IMR-90 (cell line): Measurements from ENCODE around the gene BYSL.

ENCODE experiments used
- CEBPB ChIP-seq: IDR thresholded peaks from 2 replicates; pipeline ENCODE4 v1.6.1; 2012; ENCODE audit warnings: low read depth, low read length, improper control_type of control experiment
- MXI1 ChIP-seq: IDR thresholded peaks from 2 replicates; pipeline ENCODE4 v1.6.1; 2012; ENCODE audit warnings: low read depth, mild to moderate bottlenecking, low read length, moderate library complexity, borderline replicate concordance
- NFE2L2 ChIP-seq: fragments of 150-350 bp; IDR thresholded peaks from 2 replicates; pipeline ENCODE4 v1.6.1; 2016; ENCODE audit warnings: low read depth, mild to moderate bottlenecking, low read length
- POLR2A ChIP-seq: IDR thresholded peaks from 2 replicates; pipeline ENCODE4 v1.6.1; 2012; ENCODE audit warnings: mild to moderate bottlenecking, low read depth, low read length
- RAD21 ChIP-seq: IDR thresholded peaks from 2 replicates; pipeline ENCODE4 v1.6.1; 2012; ENCODE audit warnings: low read length, improper control_type of control experiment
- RFX5 ChIP-seq: IDR thresholded peaks from 2 replicates; pipeline ENCODE4 v1.8.0; 2012; ENCODE audit warnings: low read depth, mild to moderate bottlenecking, low read length, moderate library complexity
- SMC3 ChIP-seq: fragments of 150-350 bp; IDR thresholded peaks from 2 replicates; pipeline ENCODE4 v1.6.1; 2016; ENCODE audit warnings: low read depth, mild to moderate bottlenecking, antibody characterized with exemption, low read length, moderate library complexity
- TF ChIP-seq, protein P1 (sequence below): conservative IDR thresholded peaks from 2 replicates; pipeline ENCODE4 v1.5.1; 2012; ENCODE audit warnings: mild to moderate bottlenecking, low read depth, low read length, improper control_type of control experiment
- TF ChIP-seq, protein P2 (sequence below): fragments of 150-350 bp; IDR thresholded peaks from 2 replicates; pipeline ENCODE4 v1.6.1; 2017; ENCODE audit warnings: mild to moderate bottlenecking, antibody characterized with exemption, low read length, low read depth
- TF ChIP-seq, protein P3 (sequence below): fragments of 150-350 bp; IDR thresholded peaks from 2 replicates; pipeline ENCODE4 v1.6.1; 2016; ENCODE audit warnings: low read depth, mild to moderate bottlenecking, low read length, moderate library complexity, borderline replicate concordance

DNA sequence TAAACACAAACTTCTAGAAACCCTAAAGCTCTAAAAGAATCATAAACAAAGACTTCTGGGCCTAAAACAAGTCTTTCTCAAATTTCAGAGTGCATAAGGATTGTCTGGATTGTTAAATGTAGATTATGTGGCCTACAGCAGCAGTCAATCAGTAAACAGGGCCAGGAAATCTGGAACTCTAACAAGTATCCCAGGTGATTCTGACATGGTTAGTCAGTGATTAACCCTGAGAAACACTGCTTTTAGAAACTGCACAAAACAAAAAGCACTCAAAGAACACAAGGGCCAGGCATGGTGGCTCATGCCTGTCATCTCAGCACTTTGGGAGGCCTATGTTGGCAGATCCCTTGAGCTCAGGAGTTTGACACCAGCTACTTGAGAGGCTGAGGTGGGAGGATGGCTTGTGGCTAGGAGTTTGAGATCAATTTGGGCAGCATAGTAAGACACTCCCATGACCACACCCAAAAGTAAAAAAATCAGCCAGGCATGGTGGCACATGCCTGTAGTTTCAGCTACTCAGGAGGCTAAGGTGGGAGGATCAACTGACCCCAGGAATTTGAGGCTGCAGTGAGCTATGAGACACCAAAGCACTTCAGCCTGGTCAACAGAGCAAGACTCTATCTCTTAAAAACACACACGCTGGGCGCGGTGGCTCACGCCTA, 6.3 kb upstream of the BYSL start:
- no peak for TF ChIP-seq RFX5
- TF ChIP-seq RAD21, result no peak
- TF ChIP-seq, protein P1, sequence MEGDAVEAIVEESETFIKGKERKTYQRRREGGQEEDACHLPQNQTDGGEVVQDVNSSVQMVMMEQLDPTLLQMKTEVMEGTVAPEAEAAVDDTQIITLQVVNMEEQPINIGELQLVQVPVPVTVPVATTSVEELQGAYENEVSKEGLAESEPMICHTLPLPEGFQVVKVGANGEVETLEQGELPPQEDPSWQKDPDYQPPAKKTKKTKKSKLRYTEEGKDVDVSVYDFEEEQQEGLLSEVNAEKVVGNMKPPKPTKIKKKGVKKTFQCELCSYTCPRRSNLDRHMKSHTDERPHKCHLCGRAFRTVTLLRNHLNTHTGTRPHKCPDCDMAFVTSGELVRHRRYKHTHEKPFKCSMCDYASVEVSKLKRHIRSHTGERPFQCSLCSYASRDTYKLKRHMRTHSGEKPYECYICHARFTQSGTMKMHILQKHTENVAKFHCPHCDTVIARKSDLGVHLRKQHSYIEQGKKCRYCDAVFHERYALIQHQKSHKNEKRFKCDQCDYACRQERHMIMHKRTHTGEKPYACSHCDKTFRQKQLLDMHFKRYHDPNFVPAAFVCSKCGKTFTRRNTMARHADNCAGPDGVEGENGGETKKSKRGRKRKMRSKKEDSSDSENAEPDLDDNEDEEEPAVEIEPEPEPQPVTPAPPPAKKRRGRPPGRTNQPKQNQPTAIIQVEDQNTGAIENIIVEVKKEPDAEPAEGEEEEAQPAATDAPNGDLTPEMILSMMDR, result no peak
- no peak for TF ChIP-seq POLR2A
- no peak for TF ChIP-seq MXI1
- TF ChIP-seq, protein P2, sequence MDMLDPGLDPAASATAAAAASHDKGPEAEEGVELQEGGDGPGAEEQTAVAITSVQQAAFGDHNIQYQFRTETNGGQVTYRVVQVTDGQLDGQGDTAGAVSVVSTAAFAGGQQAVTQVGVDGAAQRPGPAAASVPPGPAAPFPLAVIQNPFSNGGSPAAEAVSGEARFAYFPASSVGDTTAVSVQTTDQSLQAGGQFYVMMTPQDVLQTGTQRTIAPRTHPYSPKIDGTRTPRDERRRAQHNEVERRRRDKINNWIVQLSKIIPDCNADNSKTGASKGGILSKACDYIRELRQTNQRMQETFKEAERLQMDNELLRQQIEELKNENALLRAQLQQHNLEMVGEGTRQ, result no peak
- TF ChIP-seq NFE2L2, result no peak
- TF ChIP-seq, protein P3, sequence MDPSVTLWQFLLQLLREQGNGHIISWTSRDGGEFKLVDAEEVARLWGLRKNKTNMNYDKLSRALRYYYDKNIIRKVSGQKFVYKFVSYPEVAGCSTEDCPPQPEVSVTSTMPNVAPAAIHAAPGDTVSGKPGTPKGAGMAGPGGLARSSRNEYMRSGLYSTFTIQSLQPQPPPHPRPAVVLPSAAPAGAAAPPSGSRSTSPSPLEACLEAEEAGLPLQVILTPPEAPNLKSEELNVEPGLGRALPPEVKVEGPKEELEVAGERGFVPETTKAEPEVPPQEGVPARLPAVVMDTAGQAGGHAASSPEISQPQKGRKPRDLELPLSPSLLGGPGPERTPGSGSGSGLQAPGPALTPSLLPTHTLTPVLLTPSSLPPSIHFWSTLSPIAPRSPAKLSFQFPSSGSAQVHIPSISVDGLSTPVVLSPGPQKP, result no peak
- no peak for TF ChIP-seq SMC3
- TF ChIP-seq CEBPB, result no peak
